Lung microvascular endothelial cell (primary cell): ENCODE measurements around the gene NUTM2G. TPM values are rescaled to one million over a fixed set of nuclear protein-coding genes. Genes with fewer than 3 reads are reported as not detected.
"Not testable (repeated sequence)": the region's sequence is repeated elsewhere in the genome, so short reads cannot be mapped to it uniquely, and the experiment has no call there.

ENCODE experiments used
- DNase-seq, 2 donors: peaks; one replicate each; pipeline versions ENCODE4 v3.0.0 to v3.0.0-alpha.2; 2010; ENCODE audit warnings: low read depth in 2 of 2
- total RNA-seq: library from RNA; depleted of rRNA; stranded (reverse); fragments of >200 nt; gene quantifications from 2 replicates; pipeline ENCODE4 v1.2.1, GENCODE V29; 2014

NUTM2G gene, protein sequence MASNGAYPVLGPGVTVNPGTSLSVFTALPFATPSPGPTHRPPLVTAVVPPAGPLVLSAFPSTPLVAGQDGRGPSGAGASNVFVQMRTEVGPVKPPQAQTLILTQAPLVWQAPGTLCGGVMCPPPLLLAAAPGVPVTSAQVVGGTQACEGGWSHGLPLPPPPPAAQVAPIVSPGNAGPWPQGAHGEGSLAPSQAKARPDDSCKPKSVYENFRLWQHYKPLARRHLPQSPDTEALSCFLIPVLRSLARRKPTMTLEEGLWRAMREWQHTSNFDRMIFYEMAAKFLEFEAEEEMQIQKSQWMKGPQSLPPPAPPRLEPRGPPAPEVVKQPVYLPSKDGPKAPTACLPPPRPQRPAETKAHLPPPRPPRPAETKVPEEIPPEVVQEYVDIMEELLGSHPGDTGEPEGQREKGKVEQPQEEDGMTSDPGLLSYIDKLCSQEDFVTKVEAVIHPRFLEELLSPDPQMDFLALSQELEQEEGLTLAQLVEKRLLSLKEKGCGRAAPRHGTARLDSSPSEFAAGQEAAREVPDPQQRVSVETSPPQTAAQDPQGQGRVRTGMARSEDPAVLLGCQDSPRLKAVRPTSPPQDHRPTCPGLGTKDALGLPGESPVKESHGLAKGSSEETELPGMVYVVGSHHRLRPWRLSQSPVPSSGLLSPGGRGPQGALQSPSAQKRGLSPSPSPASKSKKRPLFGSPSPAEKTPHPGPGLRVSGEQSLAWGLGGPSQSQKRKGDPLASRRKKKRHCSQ
- not detected in 2 replicates for total RNA-seq

DNA sequence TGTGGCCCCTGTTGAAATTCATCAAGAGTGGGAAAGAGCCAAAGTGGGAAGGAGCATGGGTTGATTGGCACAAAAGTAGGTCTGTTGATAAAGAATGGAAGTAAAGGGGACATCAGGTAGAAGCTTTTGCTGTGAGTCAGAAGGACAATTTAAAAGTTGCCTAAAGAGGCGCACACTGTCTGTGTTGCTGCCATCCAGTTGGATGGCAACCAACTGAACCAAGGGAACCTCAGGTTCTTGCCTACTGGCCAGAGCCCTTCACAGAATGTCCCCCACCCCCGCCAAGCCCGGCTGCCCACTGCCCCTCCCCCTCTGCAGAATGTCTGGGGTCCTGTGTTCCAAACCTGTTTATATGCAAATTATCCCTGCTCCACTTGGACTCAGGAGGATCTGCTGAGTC lies at the start of gene NUTM2G:
NUTM2G (plus strand) TSS at position 301 of the 400 bp plus-strand sequence. CDS start 182 bp downstream, outside the sequence.
- not testable (repeated sequence) for DNase-seq

DNA sequence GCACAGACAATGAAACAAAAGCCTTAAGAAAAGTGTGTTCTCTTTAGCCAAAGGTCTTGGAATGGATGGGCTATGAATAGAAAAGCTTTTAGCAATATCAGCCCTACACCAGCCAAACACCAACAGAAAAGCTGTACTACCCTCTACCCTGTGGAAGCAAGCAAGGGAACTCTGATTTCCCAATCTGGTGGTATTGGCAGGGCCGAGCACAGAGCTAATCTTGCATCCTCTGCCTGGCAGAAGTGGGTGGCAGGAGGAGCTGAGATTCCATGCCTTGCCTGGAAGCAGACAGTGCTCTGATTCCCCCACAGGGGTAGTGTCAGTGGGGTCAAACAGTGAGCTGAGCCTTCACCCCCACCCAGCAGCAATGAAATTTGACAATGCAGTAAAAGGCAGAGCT lies 44.7 kb upstream of the NUTM2G start:
- DNase-seq: no peak

DNA sequence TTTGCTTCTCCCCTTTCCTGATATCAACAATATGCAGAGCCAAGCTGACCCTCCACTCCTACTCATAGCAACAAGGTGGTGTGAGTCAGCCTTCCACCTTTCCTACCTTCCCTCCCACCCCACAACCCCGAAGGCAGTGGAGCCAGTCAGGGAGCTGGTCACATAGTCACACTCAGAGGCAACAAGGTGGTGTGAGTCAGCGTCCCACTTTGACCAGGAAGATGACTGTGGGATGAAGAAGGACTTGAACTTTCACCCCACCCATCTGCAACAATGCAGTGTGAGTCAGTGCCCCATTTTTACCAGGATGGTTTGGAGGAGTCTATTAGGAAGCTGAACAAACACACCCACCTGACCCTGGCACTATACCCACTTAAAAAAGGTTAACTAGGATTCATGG lies 44.2 kb upstream of the NUTM2G start:
- peak; percentile 36 to 86 for DNase-seq

DNA sequence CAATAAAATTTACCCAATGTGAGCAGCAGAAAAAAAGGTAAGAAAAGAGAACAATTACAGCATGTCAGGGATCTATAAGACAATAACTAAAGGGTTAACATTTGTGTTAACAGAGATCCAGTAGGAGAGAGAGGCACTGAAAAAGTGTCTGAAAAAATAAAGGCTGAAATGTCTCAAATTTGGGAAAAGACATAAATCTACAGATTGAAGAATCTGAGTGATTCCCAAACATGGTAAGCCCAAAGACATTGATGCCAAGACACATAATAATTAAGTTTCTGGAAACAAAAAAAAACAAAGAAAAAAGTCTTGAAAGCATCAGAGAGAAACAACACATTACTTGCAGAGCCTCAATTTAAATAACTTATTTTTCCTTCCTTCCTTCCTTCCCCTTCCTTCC lies 43.2 kb upstream of the NUTM2G start:
- DNase-seq: no peak

DNA sequence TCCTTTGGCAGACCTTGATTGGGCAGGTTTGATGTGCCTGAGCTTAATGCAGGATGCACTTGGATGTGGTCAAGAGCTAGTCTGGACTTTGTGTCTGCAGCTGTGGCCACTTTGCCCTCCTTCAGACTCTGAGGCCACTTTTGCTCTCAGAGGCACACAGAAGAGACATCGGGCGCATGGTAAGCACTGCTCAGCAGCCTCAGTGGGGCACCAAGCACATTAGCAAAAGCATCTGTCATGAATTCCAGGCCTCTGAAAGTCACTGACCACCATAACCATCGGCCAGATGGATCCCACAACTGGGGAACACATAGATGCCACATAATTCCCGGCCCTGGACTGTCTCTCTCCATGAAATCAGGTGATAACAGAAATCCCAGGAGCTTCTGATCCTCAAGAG lies 40.1 kb upstream of the NUTM2G start:
- no peak for DNase-seq

DNA sequence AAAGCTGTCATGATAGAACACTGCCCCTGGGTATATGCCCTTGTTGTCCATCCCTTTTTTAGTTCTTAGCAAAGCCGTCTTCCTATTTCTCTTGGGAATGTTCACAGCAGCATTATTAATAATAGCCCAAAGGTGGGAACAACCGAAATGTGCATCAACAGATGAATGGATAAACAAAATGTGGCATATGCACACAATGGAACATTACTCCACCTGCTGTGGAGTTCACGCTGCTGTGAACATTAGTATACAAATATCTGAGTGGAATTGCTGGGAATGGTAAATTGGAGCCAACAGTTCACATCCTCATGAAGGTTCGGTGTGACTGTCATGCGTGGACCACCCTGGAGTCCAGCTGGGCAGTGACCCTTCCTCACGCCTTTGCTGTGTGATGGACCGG lies 36.5 kb upstream of the NUTM2G start:
- DNase-seq: no peak

DNA sequence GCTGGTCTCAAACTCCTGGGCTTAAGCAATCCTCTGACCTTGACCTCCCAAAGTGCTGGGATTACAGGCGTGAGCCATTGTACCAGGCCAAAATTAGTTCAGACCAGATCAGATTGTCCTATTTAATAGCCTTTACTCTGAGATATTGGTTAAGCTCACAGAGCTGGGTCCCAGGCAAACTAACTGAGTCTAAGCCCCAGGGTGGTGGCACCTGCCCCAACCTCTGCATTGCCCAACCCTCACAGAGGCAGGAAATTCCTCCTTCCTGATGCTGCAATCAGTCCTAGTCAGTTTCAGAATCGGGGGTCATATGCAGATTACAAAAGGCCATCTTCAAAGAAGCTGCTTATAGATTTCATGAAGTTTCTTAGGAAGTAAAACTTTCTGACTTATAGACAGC lies 28.6 kb upstream of the NUTM2G start:
- not testable (repeated sequence) for DNase-seq

DNA sequence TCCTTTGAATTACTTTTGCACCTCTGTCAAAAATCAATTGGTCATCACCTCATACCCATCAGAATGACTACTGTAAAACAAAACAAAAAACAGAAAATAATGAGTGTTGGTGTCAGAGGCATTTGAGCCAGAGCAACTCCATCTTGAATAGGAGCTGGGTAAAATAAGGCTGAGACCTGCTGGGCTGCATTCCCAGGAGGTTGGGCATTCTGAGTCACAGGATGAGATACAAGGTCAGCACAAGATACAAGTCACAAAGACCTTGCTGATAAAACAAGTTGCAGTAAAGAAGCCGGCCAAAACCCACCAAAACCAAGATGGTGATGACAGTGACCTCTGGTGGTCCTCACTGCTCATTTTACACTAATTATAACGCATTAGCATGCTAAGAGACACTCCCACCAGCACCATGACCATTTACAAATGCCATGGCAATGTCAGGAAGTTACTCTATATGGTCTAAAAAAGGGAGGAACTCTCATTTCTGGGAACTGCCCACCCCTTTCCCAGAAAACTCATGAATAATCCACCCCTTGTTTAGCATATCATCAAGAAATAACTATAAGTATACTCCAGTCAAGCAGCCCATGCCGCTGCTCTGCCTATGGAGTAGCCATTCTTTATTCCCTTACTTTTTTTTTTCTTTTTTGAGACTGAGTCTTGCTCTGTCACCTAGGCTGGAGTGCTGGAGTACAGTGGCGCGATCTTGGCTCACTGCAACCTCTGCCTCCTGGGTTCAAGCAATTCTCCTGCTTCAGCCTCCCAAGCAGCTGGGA lies 23.5 kb upstream of the NUTM2G start:
- DNase-seq: not testable (repeated sequence)

DNA sequence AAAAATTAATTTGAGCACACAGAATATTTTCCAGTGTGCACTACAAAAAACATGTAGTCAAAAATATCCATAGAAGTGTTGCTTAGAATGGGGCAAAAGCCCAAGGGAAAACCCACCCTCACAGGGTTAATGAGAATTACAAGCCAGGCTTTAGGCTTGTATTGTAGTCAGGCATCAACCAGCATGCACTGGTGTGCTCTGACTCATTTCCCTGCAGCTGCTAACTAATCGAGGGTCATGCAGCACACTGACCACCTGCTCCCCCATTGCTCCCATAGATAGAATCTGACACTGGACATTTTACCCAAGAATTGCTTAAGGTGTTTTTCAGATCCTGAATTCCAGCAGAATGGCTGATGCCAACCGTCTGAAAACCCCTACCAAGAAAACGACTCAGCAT lies 20.2 kb upstream of the NUTM2G start:
- DNase-seq: not testable (repeated sequence)

DNA sequence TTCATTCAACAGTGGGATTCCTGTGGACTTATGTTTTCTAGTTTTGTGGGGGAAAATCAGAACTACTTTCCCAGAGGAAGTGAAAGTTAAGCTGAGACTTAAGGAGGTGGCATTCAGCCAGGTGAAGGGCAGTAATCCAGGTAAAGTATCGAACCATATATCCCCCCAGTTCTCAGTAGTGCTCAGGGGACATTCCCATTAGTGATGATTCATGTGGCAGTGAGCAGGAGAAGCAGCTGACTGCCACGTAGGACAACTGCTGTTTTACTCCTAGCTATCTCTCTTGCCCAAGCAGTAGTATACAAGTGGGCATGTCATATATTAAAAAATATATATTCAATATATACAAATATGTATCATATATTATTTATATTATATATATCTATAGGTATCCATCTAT lies 13.1 kb upstream of the NUTM2G start:
- DNase-seq: not testable (repeated sequence)

DNA sequence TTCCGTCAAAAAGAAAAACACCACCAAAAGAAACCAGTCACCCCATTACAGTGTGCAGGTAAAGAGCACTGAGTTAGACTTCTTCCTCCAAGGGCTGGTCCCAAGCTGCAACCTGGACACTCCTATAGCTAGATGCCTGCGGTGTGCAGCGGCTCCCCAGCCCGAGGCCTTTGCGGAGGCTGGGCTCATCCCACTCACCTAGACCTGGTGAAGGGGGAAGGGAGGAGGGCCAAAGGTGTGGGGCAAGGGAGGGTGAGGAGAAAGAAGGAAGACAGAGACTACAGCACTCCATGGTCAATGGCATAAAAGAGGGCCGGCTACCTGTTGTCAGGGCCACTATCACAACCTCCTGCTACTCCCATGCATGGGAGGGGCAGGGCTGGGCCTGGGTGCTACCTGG lies 12.1 kb upstream of the NUTM2G start:
- not testable (repeated sequence) for DNase-seq

DNA sequence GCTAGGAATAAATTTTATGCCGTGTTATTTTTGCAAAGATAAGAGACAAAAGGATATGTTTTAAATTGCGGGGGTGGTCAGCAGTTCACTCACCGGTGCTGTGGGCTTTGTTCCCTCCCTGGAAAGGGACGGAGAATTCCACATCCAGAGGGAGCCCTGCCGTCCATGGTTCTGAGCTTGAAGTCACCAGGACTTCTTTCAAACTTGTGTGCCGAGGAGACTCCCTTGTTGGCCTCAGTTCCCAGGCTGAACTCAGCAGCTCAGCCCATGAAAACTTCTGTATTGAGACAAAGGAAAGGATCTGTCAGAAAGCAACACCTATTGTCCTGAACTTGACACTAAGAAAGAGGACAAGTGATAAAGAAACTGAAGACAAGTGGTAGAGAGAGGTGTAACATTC lies 10.1 kb upstream of the NUTM2G start:
- DNase-seq: not testable (repeated sequence)

DNA sequence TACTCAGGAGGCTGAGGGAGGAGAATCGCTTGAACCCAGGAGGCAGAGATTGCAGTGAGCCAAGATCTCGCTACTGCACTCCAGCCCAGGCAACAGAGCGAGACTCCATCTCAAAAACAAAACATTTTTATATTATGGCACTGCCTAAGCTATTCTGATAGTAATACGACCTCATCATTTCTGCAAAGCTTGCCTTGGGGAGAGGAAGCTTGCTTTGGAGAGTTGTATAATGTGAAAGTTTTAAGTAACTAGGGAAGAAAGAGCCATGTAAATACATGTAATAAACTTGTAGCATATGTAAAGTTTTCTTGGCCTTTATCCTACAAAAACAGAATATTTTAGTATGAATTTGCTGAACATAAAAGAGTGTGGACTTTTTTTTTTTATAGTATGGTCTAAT lies 7.8 kb upstream of the NUTM2G start:
- DNase-seq: not testable (repeated sequence)

DNA sequence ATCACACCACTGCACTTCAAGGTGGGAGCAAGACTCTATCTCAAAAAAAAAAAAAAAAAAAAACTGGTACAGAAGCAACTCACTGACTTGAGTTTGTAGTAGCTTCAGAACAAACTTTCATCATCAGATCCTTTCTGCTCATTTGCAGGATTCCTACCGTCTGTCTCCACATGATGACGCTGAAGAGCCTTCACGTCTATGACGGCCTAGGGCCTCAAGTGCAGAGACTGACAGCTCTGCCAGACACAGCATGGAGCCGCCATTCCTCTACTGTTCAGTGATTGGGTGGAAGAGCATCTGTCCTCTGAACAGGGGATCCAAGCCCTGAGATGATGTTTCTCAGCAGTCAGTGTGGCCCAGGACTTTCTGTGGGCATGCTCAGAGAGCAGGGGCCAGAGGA lies 3.1 kb upstream of the NUTM2G start:
- DNase-seq: not testable (repeated sequence)

DNA sequence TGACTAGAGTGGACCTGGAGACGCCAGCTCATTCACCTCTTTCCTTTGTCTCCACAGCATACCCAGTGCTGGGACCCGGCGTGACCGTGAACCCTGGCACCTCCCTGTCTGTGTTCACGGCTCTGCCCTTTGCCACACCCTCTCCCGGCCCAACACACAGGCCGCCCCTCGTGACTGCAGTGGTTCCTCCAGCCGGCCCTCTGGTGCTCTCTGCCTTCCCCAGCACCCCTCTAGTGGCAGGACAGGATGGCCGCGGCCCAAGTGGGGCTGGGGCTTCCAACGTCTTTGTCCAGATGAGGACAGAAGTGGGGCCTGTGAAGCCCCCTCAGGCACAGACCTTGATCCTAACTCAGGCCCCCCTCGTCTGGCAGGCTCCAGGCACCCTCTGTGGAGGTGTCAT lies 3.0 kb downstream of the NUTM2G start:
- DNase-seq: not testable (repeated sequence)

DNA sequence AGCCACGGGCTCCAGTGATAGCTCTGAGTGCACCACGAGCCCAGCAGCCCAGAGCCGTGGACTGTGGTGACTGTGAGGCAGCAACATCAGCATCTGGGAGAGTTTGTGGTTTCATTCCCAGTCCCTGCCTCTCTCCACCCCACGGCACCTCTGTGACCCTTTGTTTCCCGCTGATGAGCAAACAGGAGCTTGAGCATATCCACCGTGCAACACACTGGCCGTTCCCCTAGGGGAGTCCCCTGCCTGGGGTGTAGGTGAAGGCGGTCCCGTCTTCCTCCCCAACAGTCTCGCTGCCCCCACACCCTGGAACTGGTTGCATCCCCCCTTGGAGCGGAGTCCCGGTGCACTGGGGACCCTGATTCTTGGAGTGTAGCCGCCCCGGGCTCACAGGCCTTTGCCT lies 5.5 kb downstream of the NUTM2G start:
- DNase-seq: not testable (repeated sequence)

DNA sequence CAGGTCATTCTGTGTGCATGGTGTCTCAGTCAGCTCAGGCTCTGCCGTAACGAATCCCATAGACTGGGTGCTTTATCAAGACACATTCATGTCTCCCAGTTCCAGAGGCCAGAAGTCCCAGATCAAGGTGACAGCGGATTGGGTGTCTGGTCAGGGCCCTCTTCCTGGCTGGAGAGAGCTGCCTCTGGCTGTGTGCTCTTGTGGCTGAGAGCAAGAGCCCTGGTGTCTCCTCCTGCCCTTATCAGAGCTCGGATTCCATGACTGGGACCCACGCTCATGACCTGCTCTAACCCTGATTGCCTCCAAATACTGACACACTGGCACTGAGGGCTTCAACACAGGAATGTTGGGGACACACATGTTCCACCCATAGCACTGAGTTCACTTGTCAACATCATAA lies 6.1 kb downstream of the NUTM2G start:
- not testable (repeated sequence) for DNase-seq

DNA sequence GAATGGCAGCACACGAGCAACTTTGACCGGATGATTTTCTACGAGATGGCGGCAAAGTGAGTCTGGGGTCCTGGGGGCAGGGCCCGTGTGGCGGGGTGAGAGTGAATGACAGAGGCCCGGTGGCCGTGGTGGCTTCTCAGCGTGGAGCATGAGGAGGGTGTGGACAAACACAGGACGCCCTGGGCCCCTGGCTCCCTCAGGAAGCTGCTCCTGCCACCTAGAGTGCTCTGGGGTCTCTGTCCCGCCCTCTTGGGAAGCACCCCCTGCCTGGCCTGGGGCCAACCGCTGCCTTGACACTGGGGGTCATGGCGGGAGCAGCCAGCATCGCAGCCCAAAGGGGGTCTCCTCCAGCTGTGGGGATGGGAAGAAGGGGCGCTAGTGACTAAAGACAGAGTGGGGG lies 6.8 kb downstream of the NUTM2G start:
- DNase-seq: not testable (repeated sequence)

DNA sequence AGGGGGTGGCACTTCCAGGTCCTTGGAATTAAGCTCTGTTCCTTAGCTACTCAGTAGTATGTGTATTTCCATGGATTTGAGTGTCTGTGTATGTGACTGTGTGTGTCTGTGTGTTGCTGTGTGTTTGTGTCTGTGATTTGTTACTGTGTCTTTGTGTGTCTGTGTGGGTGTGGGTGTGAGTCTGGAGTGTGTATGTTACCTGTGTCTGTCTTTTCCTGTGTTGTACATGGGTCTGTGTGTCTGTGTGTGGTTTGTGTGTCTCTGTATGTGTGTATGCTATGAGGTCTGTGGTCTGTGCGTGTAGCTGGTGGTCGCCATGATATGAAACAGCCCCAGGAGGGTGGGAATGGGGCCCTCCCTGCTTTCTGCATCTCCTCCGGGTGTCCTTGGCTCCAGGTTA lies 8.8 kb downstream of the NUTM2G start:
- DNase-seq: not testable (repeated sequence)

DNA sequence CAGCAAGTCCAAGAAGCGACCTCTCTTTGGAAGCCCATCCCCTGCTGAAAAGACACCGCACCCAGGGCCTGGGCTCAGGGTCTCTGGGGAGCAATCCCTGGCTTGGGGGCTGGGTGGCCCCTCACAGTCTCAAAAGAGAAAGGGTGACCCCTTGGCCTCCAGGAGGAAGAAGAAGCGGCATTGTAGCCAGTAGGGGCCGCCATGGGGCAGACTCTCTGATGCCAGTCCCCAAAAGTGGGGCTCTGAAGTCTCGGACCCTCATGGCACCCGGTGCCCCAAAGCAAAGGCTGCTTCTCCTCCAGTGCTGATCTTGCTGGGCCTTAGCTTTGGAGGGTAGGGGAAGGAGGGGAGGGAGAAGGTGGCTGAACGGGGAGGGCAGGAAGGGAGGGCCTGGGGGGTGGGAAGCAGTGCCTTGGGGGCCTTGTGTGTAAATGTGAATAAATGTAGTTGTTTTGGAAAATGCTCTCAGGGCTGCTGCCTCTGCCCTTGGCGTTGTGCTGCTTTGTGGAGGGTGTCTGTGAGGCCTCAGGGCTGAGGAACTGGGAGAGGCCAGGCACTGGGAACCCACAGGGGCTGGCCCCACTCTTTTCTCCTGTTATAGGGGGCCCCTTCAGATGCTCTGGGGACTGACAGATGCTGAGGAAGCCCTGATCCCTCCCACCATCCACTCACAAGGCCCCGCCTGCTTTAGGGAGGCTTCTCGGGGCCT lies 10.5 kb downstream of the NUTM2G start:
- not testable (repeated sequence) for DNase-seq

DNA sequence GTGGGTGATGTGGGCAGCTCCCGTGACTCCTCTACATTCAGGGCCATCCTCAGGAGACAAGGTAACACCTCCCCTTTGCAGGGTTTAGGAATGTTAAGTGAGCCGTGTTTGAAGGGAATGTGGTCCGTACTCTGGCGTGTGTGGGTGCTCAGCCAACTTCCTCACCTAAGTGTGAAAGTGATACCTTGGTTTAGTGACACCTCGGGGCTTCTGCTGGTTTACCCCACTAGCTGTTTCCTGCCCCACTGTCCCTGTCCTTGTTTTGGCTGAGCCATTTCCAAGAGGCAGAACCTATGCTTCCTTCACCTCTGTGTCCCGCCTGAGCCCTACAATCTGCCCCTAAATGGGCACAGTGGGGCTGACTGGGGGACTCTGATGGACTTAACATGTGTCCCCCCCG lies 12.3 kb downstream of the NUTM2G start:
- DNase-seq: not testable (repeated sequence)
